ENCODE results near the gene MLH3. TPM values are rescaled to one million over a fixed set of nuclear protein-coding genes. Genes with fewer than 3 reads are reported as not detected.

The MLH3 gene
- total RNA-seq, 1 donor from 2014 or later = 21.7 TPM

GRCh38 chr14:74982661-74983060 is 68.6 kb downstream of the MLH3 start:
- no peaks in the 10 kb centered on the region for H3K27me3 Mint-ChIP-seq
- intact Hi-C loops (cut with micrococcal nuclease) = no loop called here
- no peak overlapping the region for H3K27ac Mint-ChIP-seq
- H3K4me1 Mint-ChIP-seq = no peaks in the 10 kb centered on the region
- no peaks in the 10 kb centered on the region for H3K9me3 Mint-ChIP-seq
- no peaks in the 10 kb centered on the region for H3K36me3 Mint-ChIP-seq (ENCODE audit: low read depth)
- ChIA-PET POLR2A (no interaction called here), CTCF (no interaction called here)
- ATAC-seq (ENCODE audit: low read depth) (no peak), DNase-seq (no peak)
- H3K4me3 Mint-ChIP-seq = no peak overlapping the region
- no peak for TF ChIP-seq CTCF (IDR thresholded peaks at IDR 0.05)

- ATAC-seq (ENCODE audit: low read depth) (no peak), DNase-seq (no peak)
- Mint-ChIP-seq H3K27me3 (no peaks in the 10 kb centered on the region), H3K4me3 (no peak overlapping the region), H3K4me1 (no peaks in the 10 kb centered on the region), H3K27ac (no peak overlapping the region), H3K9me3 (no peaks in the 10 kb centered on the region), H3K36me3 (ENCODE audit: low read depth) (no peaks in the 10 kb centered on the region)
- TF ChIP-seq CTCF (IDR thresholded peaks at IDR 0.05) = no peak
- intact Hi-C loops (cut with micrococcal nuclease) = no loop called here
- ChIA-PET POLR2A (interaction anchor here (0.6 kb wide), 1 partner anchor 97 kb away, joined by 7 read pairs; no protein-coding TSS in a partner anchor), CTCF (no interaction called here)
Measured at GRCh38 chr14:74981833-74982232, 69.4 kb downstream of the MLH3 start.

- no peaks in the 10 kb centered on the region for H3K27me3 Mint-ChIP-seq
- H3K27ac Mint-ChIP-seq = no peak overlapping the region
- no peak overlapping the region for H3K4me3 Mint-ChIP-seq
- DNase-seq = no peak
- no peak for TF ChIP-seq CTCF (IDR thresholded peaks at IDR 0.05)
- POLR2A ChIA-PET = interaction anchor here (0.6 kb wide), 1 partner anchor 98 kb away, joined by 7 read pairs; no protein-coding TSS in a partner anchor
- ATAC-seq (ENCODE audit: low read depth) = no peak
- CTCF ChIA-PET = no interaction called here
- no peaks in the 10 kb centered on the region for H3K9me3 Mint-ChIP-seq
- no peaks in the 10 kb centered on the region for H3K36me3 Mint-ChIP-seq (ENCODE audit: low read depth)
- no peaks in the 10 kb centered on the region for H3K4me1 Mint-ChIP-seq
- intact Hi-C loops (cut with micrococcal nuclease) = no loop called here
Measured at GRCh38 chr14:74981462-74981782, 69.8 kb downstream of the MLH3 start.

- Mint-ChIP-seq H3K4me3 (no peak overlapping the region), H3K9me3 (no peaks in the 10 kb centered on the region), H3K27ac (no peak overlapping the region), H3K4me1 (no peaks in the 10 kb centered on the region), H3K27me3 (no peaks in the 10 kb centered on the region), H3K36me3 (ENCODE audit: low read depth) (no peaks in the 10 kb centered on the region)
- intact Hi-C loops (cut with micrococcal nuclease) = no loop called here
- DNase-seq (no peak), ATAC-seq (ENCODE audit: low read depth) (no peak)
- TF ChIP-seq CTCF (IDR thresholded peaks at IDR 0.05) = no peak
- ChIA-PET POLR2A (interaction anchor here (0.6 kb wide), 1 partner anchor 98 kb away, joined by 7 read pairs; no protein-coding TSS in a partner anchor), CTCF (no interaction called here)
Measured at GRCh38 chr14:74980731-74981461, 70.4 kb downstream of the MLH3 start.

GRCh38 chr14:74980398-74980730 is 70.9 kb downstream of the MLH3 start:
- intact Hi-C loops (cut with micrococcal nuclease) = no loop called here
- Mint-ChIP-seq H3K4me1 (no peaks in the 10 kb centered on the region), H3K27me3 (no peaks in the 10 kb centered on the region), H3K27ac (no peak overlapping the region), H3K4me3 (no peak overlapping the region), H3K36me3 (ENCODE audit: low read depth) (no peaks in the 10 kb centered on the region), H3K9me3 (no peaks in the 10 kb centered on the region)
- ATAC-seq (ENCODE audit: low read depth) (no peak), DNase-seq (no peak)
- POLR2A ChIA-PET = no interaction called here
- CTCF ChIA-PET = no interaction called here
- no peak for TF ChIP-seq CTCF (IDR thresholded peaks at IDR 0.05)

Data from activated B cell treated with CpG ODN at 0.5 μM for 24 hours (primary cell).